NCI-H2196 (cell line): Measurements from ENCODE around the gene GJA8.
A peak's percentile ranks its signal among the peaks of the same experiment; 100 is the strongest.
"Not testable (repeated sequence)": the region's sequence is repeated elsewhere in the genome, so short reads cannot be mapped to it uniquely, and the experiment has no call there.

ENCODE experiments used
- DNase-seq: peaks from one replicate; lab custom pipeline; 2025; ENCODE audit not compliant: unreplicated experiment; lab: John Stamatoyannopoulos, UW

GJA8 gene

DNA sequence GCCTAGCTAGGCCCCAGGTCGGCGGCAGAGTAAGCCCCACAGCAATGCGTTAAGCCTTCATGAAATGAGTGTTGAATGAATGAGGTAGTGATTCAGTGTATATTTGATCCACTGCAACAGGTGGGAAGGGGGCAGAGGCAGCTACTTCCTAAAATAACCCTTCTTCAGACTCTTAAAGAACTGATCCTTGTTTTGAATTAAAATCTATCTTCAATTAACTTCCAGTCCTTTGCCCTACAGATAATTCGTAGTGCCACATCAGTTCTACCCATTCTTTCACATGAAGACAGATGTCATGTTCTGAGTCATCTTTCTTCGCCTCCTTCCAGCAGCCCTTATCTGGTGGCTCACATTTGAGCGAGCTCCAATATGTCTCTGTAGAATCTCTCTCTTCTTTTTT is 24.6 kb downstream of the GJA8 start:
- DNase-seq, result not testable (repeated sequence)

DNA sequence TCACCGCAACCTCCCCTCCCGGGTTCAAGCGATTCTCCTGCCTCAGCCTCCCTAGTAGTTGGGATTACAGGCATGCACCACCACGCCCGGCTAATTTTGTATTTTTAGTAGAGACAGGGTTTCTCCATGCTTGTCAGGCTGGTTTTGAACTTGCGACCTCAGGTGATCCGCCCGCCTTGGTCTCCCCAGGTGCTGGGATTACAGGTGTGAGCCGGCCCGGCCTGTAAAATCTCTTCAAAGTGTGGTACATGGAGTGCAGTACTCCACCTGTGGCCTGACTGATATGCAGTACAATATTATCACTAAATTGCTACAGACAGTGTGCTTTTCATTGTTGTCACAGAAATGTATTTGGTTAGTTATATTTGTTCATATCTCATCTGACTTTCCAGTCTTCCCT is 25.1 kb downstream of the GJA8 start:
- not testable (repeated sequence) for DNase-seq

DNA sequence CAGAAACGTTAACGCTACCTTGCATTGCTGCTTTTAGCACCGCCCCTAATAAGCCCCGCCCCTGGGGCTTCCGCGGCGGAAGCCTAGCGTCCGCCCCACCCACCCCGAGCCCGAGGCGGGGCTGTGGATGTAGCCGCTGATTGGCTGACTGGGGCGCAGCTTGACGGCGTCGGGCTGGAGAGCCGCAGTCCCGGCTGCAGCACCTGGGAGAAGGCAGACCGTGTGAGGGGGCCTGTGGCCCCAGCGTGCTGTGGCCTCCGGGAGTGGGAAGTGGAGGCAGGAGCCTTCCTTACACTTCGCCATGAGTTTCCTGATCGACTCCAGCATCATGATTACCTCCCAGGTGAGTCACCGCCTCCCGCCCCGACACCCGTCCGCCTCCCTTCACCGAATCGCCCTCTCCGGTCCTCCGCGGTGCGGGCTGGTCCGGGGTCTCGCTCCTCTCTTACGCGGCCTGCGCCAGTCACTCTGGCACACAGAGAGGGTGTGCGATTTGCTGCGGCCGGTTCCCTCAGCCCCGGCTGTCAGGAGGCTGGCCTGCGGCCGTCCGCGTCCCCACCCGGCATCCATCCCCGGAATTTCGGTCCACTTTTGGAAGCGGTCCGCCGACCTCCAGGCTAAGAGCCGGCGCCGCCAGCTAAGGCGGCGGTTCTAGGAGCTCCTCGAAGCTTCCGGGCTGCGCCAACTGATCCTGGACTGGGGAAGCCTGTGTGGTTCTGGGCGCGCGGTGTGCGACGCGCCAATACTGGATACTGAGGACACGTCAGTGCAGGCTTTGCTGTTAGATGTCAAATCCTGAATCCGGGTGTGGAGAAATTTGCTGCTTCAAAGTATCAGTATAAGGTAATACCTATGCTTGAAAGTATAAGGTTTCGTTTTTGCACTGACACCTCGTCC is 25.9 kb downstream of the GJA8 start, which contains the start of gene GPR89B:
Gene GPR89B, plus strand, starts transcription at position 185 of the 897 bp plus-strand sequence. Its CDS starts 117 bp downstream, at position 302.
- peak; percentile 95 for DNase-seq

DNA sequence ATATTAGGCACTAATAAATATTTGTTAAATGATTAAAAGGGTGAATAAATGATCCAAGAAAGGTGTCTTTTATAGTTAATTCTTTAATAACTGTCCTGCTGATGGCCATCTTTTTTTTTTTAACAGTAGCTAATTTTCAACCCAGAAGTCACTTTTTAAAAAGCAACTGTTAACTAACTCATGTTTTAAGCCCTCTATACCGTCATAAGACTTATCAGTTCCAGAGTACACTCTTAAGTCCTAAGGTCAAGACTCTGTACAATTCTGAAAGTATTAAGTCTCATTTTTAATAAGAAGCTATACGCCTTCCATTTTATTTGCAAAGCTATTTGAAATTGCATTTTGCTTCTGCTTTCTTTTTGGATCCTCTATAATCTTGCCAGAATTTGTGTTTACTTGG is 28.5 kb downstream of the GJA8 start:
- not testable (repeated sequence) for DNase-seq

DNA sequence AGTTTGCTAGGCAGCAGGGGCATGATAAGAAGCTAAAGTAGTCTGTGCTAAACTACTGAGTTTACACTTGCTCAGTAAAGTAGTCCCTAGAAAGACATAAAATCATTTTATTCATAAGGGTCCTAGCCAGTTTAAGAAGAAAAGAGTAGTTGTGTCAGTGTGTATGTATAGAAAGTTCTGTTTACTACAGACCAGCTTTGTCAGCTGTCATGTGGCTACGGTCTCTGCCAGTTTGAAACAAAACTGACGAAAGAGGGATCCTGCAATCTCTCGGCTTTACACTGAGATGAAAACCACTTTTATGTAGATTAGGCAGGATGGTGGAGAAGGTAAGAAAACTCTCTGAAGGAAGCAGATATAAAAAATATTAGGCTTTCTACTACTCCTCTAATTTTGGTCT is 32.7 kb downstream of the GJA8 start:
- DNase-seq, result not testable (repeated sequence)

DNA sequence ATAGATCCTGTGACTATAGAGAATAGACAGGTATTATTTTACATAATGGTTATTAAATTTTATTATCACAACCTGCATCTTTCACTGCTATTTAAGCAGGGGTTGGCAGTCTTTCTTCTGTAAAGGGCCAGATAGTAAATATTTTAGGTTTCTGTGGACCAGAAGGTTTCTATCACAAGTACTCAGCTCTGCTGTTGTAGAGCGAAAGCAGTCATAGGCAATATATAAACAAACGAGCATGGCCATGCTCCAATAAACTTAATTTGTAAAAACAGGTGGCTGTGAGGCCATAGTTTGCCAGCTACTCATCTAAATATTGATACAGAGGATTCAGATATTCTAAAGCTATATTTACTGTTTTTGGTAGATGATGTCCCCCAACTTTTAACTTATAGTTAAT is 37.9 kb downstream of the GJA8 start:
- DNase-seq, result not testable (repeated sequence)

DNA sequence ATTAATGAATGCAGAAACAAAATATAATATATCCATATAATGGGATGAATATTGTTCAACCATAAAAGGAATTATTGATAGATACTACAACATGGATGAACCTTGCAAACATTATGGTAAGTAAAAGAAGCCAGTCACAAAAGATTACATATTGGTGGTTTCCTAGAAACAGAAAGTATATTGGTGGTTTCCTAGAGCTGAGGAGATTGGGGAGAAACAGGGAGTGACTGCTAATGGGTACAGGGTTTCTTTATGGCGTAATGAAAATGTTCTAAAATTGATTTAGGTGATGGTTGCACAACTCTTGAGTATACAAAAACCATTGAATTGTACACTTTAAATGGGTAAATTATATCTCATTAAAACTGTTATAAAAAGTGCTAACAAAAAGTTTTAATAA is 40.0 kb downstream of the GJA8 start:
- DNase-seq, result not testable (repeated sequence)

DNA sequence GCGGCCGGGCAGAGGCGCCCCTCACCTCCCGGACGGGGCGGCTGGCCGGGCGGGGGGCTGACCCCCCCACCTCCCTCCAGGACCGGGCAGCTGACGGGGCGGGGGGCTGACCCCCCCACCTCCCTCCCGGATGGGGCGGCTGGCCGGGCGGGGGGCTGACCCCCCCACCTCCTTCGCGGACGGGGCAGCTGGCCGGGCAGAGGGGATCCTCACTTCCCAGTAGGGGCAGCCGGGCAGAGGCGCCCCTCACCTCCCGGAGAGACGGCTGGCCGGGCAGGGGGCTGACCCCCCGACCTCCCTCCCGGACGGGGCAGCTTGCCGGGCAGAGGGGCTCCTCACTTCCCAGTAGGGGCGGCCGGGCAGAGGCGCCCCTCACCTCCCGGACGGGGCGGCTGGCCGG is 46.9 kb downstream of the GJA8 start:
- DNase-seq, result not testable (repeated sequence)
